ENCODE data around the gene SFXN3. TPM values are rescaled to one million over a fixed set of nuclear protein-coding genes. Genes with fewer than 3 reads are reported as not detected.
A peak's percentile ranks its signal among the peaks of the same experiment; 100 is the strongest.

The SFXN3 gene
- total RNA-seq, 2 donors from 2014 or later, result 8.8 to 18.1 TPM

DNA sequence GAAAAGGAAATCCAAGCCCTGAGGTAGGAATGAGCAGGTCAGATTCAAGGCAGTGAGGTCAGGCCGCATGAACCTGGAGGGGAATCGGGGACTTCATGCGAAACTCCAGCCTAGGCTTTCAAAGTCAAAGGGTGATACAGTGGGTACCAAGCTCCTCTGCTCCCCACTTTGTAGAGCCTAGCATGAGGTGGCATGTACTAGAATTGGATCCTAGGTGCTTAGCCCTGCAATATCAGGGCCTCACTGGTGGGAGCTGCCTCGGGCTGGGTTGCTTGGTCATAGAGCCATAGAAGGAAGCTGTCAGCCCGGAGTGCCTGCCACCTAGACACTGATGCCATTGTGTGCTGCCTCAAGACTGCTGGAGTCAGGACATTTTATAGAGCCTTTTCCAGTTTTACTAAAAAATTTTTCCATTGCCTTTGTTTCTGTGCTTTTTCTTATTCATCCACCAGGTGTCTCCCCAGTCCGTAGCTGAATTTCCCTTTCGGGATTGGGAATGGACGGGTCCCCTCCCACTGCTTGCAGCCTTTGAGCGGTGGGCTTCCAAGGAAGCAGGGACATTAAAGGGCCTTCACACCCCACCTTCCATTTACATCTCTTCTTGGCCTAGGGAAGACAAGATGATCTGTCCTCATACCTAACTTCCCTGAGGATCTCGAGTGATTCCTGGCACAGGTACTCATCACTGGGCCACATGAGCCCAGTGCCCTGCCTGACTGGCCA, 36.9 kb upstream of the SFXN3 start:
- H3K36me3 ChIP-seq, result peaks cover 4% of the 10 kb centered on the region
- DNase-seq, result no peak
- H3K9me3 ChIP-seq, result no peaks in the 10 kb centered on the region
- H3K9ac ChIP-seq (ENCODE audit: low read depth in 2 of 2, low read length in 2 of 2), result no peak overlapping the region
- H3K4me3 ChIP-seq, result no peak overlapping the region
- intact Hi-C loops (cut with DNase I), result loop anchor here (2.0 kb wide), 1 partner anchor 17 kb away; no protein-coding TSS in a partner anchor
- H3K4me1 ChIP-seq, result peaks cover 11% of the 10 kb centered on the region
- H3K27ac ChIP-seq, result no peak overlapping the region
- H3K27me3 ChIP-seq, result no peaks in the 10 kb centered on the region
- TF ChIP-seq, protein P1, sequence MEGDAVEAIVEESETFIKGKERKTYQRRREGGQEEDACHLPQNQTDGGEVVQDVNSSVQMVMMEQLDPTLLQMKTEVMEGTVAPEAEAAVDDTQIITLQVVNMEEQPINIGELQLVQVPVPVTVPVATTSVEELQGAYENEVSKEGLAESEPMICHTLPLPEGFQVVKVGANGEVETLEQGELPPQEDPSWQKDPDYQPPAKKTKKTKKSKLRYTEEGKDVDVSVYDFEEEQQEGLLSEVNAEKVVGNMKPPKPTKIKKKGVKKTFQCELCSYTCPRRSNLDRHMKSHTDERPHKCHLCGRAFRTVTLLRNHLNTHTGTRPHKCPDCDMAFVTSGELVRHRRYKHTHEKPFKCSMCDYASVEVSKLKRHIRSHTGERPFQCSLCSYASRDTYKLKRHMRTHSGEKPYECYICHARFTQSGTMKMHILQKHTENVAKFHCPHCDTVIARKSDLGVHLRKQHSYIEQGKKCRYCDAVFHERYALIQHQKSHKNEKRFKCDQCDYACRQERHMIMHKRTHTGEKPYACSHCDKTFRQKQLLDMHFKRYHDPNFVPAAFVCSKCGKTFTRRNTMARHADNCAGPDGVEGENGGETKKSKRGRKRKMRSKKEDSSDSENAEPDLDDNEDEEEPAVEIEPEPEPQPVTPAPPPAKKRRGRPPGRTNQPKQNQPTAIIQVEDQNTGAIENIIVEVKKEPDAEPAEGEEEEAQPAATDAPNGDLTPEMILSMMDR (IDR thresholded peaks at IDR 0.05), result peak; percentile 55

DNA sequence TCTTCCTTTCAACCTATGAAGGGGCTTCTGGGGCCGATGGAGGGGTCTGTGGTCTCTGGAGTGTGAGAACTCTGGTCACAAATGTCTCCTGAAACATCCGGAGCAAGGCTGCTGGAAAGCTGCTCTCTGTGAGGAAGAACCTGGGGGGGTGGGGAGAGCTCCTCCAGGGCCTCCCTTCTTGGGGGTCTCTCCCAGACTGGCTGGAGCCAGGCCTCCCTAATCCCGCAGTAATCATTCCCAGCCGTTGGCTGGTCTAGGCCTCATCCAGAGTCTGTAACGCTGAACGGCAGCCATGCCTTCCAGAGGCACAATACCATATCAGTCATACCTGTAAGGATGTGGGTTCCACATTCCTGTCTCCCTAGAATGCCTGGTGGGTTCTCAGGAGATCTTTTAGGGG, 35.9 kb upstream of the SFXN3 start:
- Histone ChIP-seq H3K4me1 (peaks cover 13% of the 10 kb centered on the region), H3K9me3 (no peaks in the 10 kb centered on the region), H3K36me3 (peaks cover 4% of the 10 kb centered on the region), H3K27ac (no peak overlapping the region), H3K4me3 (no peak overlapping the region), H3K9ac (ENCODE audit: low read depth in 2 of 2, low read length in 2 of 2) (peak overlapping the region in 1 of 2 donors; percentile 34), H3K27me3 (no peaks in the 10 kb centered on the region)
- TF ChIP-seq, protein P1 (IDR thresholded peaks at IDR 0.05), result no peak
- intact Hi-C loops (cut with DNase I), result loop anchor here (2.0 kb wide), 1 partner anchor 16 kb away; no protein-coding TSS in a partner anchor
- no peak for DNase-seq

DNA sequence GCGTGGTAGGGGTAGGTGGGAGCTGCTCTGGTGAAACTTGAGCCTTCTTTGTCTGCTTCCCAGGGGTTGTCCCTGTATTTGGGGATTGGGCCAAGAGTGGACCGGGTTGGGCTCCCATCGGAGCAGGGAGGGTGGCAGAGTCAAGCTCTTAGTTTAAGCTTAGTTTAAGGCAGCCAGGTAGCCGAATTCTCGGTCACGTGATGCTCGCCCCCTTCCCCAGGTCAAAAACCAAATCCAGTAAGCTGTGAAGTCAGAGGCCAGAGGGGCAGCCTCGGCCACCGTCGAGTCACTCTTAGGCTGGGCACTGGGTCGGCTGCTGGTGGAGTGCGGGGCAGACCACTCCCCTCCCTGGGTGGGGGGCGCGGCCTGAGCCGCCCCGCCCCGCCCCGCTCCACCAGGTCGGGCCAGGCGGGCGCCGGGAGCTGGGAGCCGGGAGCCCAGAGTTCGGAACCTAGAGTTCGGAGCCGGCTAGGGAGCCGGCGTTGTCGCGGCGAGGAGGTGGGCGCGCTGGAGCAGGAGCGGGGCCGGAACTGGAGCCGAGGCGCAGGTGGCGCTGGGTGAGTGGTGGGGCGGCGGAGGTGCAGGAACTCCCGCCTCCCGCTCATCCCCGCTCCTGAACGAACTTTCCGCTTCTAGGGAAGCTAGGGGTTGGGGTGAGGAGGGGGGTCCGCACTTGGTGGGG, 34.2 kb upstream of the SFXN3 start:
- TF ChIP-seq, protein P1 (IDR thresholded peaks at IDR 0.05), result no peak
- H3K27me3 ChIP-seq, result no peaks in the 10 kb centered on the region
- H3K9me3 ChIP-seq, result no peaks in the 10 kb centered on the region
- DNase-seq, result peak; percentile 49
- peak overlapping the region; percentile 96 to 97 for H3K9ac ChIP-seq (ENCODE audit: low read depth in 2 of 2, low read length in 2 of 2)
- H3K27ac ChIP-seq, result peak overlapping the region; percentile 95
- H3K4me3 ChIP-seq, result peak overlapping the region; percentile 89
- peaks cover 4% of the 10 kb centered on the region for H3K36me3 ChIP-seq
- intact Hi-C loops (cut with DNase I), result no loop called here
- peaks cover 18% of the 10 kb centered on the region for H3K4me1 ChIP-seq

DNA sequence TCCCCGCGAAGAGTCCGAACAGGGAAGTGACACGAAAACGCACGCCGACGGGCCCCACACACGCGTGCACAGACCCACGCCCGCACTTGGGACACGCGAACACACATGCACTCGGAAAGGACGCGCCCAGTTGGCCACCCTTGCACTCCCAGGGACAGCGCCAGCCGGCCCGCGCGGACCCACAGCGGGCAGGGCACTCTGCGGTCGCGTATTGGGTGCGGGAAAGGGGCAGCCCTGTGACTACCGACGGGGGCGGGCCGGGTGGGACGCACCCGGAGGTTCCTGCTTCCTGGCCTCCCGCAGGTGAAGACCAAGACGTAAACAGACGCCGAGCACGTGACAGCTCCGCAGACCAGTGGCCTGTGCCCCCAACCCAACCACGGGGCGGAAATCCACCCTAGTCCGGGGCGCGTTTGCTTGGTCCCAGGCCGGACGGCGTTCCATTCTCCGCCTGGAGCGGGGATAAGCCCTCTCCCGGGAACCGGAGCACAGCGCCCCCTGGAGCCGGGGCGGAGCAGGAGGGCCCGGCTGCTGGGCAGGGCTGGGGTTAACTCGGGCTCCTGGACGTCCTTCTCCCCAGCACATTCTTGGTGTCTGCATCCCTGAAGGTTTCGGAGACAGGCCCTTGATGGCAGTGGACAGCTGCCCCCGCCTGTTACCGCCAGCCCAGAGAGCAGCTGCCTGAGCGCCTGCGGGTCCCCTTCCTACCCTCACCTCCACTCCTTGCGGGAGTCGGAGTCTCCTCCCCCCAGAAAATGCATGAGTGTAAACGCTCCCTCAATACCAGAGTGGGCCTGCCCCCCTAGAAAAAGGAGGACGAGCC, 33.5 kb upstream of the SFXN3 start:
- no peaks in the 10 kb centered on the region for H3K9me3 ChIP-seq
- H3K27ac ChIP-seq, result peak overlapping the region; percentile 95
- DNase-seq, result peak; percentile 90
- peaks cover 4% of the 10 kb centered on the region for H3K36me3 ChIP-seq
- H3K9ac ChIP-seq (ENCODE audit: low read depth in 2 of 2, low read length in 2 of 2), result peak overlapping the region; percentile 96 to 97
- intact Hi-C loops (cut with DNase I), result no loop called here
- H3K4me3 ChIP-seq, result peak overlapping the region; percentile 89
- TF ChIP-seq, protein P1 (IDR thresholded peaks at IDR 0.05), result peak; percentile 97
- peaks cover 21% of the 10 kb centered on the region for H3K4me1 ChIP-seq
- no peaks in the 10 kb centered on the region for H3K27me3 ChIP-seq

All from colonic mucosa (tissue), 4 donors.